Suppressor macrophage (primary cell): Measurements from ENCODE around the gene TMTC2.

Experiments
- DNase-seq, 4 experiments: peaks; one replicate each; pipeline ENCODE4 v3.0.0-alpha.2; 2020 to 2022

Gene TMTC2

GRCh38 chr12:83145325-83145840, 458.7 kb downstream of the TMTC2 start:
- no peak for DNase-seq

- no peak for DNase-seq
These were observed 460.6 kb downstream of the TMTC2 start for GRCh38 chr12:83147341-83147740.

DNA sequence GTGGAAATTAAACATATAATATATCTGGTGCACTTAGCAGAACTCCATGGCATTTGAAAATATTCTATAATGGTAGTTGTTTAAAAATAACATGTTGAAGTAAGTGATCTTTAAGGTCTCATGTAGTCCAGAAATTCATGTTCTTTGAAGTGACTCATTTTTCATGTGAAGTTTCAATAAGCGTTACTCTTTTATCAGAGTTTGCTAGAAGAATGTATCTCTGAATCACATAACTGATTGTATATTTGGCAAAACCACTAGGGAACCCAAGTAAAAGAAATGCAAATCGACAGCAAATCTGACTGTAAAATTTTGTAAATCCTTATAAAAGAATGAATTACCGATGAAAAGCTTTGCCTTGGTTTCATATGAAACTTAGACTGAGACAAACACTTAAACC, 463.3 kb downstream of the TMTC2 start:
- no peak for DNase-seq

- no peak for DNase-seq
These were observed 463.9 kb downstream of the TMTC2 start for GRCh38 chr12:83150465-83151189.

GRCh38 chr12:83153177-83153576, 466.5 kb downstream of the TMTC2 start:
- DNase-seq = no peak

GRCh38 chr12:83156815-83157214, 470.1 kb downstream of the TMTC2 start:
- no peak for DNase-seq

GRCh38 chr12:83157604-83158003, 470.9 kb downstream of the TMTC2 start:
- no peak for DNase-seq

GRCh38 chr12:83158613-83159207, 472.0 kb downstream of the TMTC2 start:
- DNase-seq = no peak

- no peak for DNase-seq
These were observed 474.8 kb downstream of the TMTC2 start for GRCh38 chr12:83161456-83161855.

GRCh38 chr12:83168751-83169150, 482.0 kb downstream of the TMTC2 start:
- no peak for DNase-seq

DNA sequence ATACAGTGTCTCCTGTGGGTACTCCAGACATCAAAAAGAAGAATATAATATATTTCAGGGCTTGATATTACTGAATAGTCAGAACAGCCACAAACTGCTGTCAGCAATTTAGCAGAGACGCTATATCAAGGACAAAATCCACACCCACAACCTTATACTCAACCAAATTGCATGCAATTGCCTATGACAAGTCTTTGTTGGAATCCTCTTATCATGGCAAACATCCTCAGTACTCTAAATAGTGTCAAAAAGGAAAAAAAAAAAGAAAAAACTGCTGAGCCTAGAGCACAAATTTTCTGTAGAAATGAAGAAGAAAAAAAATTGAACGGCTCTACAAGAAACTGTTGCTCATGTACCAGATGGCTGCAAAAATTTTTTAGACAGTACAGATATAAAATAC, 485.7 kb downstream of the TMTC2 start:
- no peak for DNase-seq

DNA sequence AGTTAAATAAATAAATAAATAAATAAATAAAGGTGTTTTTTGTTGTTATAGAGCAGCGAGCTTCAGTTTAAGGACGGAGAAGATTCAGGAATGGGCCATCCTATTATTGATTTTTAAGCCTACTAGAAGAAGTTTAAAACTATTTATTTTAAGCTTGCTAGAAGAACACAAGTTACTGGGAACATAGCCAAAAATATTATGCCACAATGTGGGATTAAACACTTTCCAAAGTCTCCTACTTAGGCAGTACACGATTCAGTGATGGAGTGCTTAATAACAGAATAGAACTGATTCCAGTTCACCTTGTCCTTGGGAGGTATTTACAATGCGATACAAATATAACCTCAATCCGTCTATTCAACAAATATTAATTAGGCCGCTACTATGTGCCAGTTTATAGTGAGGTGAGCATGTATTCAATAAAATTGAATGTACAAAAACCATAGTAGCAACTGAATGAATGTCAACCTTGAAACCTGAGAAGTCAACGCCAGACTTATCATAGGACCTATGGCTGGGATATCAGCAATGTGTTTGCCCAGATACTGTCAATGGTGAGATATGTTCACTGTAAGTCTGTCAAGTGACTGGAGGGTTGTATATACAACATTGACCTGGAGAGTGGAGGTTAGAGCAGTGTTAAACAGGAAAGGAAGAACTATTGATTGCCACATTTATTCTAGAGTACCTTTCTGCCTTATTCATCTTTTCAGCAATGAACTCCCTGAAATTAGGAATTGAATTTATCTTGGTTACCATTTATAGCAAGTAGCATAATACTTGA, 486.4 kb downstream of the TMTC2 start:
- no peak for DNase-seq

GRCh38 chr12:83179999-83180398, 493.3 kb downstream of the TMTC2 start:
- DNase-seq = no peak

GRCh38 chr12:83181074-83181473, 494.4 kb downstream of the TMTC2 start:
- DNase-seq = no peak

DNA sequence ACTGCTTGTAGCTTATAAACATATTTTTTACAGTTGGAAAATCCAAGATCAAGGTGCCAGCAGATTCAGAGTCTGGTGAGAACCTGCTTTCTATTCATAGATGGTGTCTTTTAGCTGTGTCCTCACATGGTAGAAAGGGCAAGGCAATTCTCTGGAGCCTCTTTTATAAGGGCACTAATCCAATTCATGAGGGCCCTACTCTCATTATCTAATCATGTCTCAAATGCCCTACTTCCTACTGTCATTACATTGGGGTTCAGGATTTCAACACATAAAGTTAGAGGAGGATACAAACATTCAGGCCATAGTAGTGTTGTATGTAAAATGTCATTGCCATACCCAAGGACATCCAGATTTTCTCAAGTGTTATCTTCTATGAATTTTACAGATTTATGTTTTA, 496.4 kb downstream of the TMTC2 start:
- no peak for DNase-seq
